Measurements from ENCODE around the gene CLDN9.

The CLDN9 gene

GRCh38 chr16:3013491-3013951 lies 798 bp downstream of the CLDN9 start:
- ATAC-seq: no peak; the same call in 2 of the 3 replicates
- TF ChIP-seq RARB (CRISPR knock-in tag; IDR thresholded peaks at IDR 0.05) (no peak), OSR1 (CRISPR knock-in tag; IDR thresholded peaks at IDR 0.05) (no peak), ESRRG (CRISPR knock-in tag; IDR thresholded peaks at IDR 0.05) (no peak), TCF4 (CRISPR knock-in tag; IDR thresholded peaks at IDR 0.05; ENCODE audit: borderline replicate concordance) (no peak), BACH2 (CRISPR knock-in tag; IDR thresholded peaks at IDR 0.05; ENCODE audit: borderline replicate concordance) (no peak), PPARA (CRISPR knock-in tag; IDR thresholded peaks at IDR 0.05; ENCODE audit: borderline replicate concordance) (no peak), ZFP3 (CRISPR knock-in tag; IDR thresholded peaks at IDR 0.05) (no peak), GLIS3 (CRISPR knock-in tag; IDR thresholded peaks at IDR 0.05) (no peak), ZNF70 (CRISPR knock-in tag; IDR thresholded peaks at IDR 0.05) (no peak), POU6F1 (CRISPR knock-in tag; IDR thresholded peaks at IDR 0.05; ENCODE audit: borderline replicate concordance, low read depth) (no peak), ZNF565 (CRISPR knock-in tag; conservative IDR thresholded peaks at IDR 0.05; ENCODE audit: low read depth) (no peak)

- TF ChIP-seq ZFP3 (CRISPR knock-in tag; IDR thresholded peaks at IDR 0.05): no peak
- TF ChIP-seq ZFP30 (CRISPR knock-in tag; IDR thresholded peaks at IDR 0.05): no peak
- no peak for TF ChIP-seq CSDC2 (CRISPR knock-in tag; IDR thresholded peaks at IDR 0.05)
- no peak for TF ChIP-seq ZC3H10 (CRISPR knock-in tag; IDR thresholded peaks at IDR 0.05)
- TF ChIP-seq PATZ1 (CRISPR knock-in tag; IDR thresholded peaks at IDR 0.05; ENCODE audit: borderline replicate concordance): no peak
- TF ChIP-seq GLIS3 (CRISPR knock-in tag; IDR thresholded peaks at IDR 0.05): no peak
- TF ChIP-seq ZNF8 (CRISPR knock-in tag; IDR thresholded peaks at IDR 0.05): no peak
- TF ChIP-seq TSHZ2 (CRISPR knock-in tag; IDR thresholded peaks at IDR 0.05): no peak
- no peak for TF ChIP-seq POU6F1 (CRISPR knock-in tag; IDR thresholded peaks at IDR 0.05; ENCODE audit: borderline replicate concordance, low read depth)
- TF ChIP-seq CSRNP3 (CRISPR knock-in tag; IDR thresholded peaks at IDR 0.05): no peak
- no peak for TF ChIP-seq ISL1 (CRISPR knock-in tag; IDR thresholded peaks at IDR 0.05)
- no peak for TF ChIP-seq SNAI2 (CRISPR knock-in tag; IDR thresholded peaks at IDR 0.05)
- TF ChIP-seq BACH2 (CRISPR knock-in tag; IDR thresholded peaks at IDR 0.05; ENCODE audit: borderline replicate concordance): no peak
- no peak for TF ChIP-seq ESRRG (CRISPR knock-in tag; IDR thresholded peaks at IDR 0.05)
- no peak for TF ChIP-seq TCF4 (CRISPR knock-in tag; IDR thresholded peaks at IDR 0.05; ENCODE audit: borderline replicate concordance)
- TF ChIP-seq ZNF70 (CRISPR knock-in tag; IDR thresholded peaks at IDR 0.05): no peak
- TF ChIP-seq RARB (CRISPR knock-in tag; IDR thresholded peaks at IDR 0.05): no peak
- no peak for TF ChIP-seq OSR1 (CRISPR knock-in tag; IDR thresholded peaks at IDR 0.05)
- no peak for TF ChIP-seq TOX (CRISPR knock-in tag; IDR thresholded peaks at IDR 0.05; ENCODE audit: borderline replicate concordance)
- no peak for ATAC-seq
Measured at GRCh38 chr16:3013998-3014690, 1.4 kb downstream of the CLDN9 start.

All from SK-N-SH treated with all-trans-retinoic acid at 6 μM for 48 hours (cell line).